Astrocyte (in vitro differentiated cells and primary cell): ENCODE measurements around the gene ASB13. TPM values are rescaled to one million over a fixed set of nuclear protein-coding genes. Genes with fewer than 3 reads are reported as not detected.

Source experiments
- DNase-seq: peaks from one replicate; pipeline ENCODE4 v3.0.0-alpha.2; 2010; ENCODE audit warnings: low read depth
- FAIRE-seq: peaks from 2 replicates; lab custom pipeline; 2011; peaks lifted over from hg19 to GRCh38; lab: Jason Lieb, UNC
- H2AFZ ChIP-seq: 2 replicates; pipeline ENCODE4 v1.6.0; 2012; ENCODE audit warnings: low read depth, low read length, inconsistent platforms
- H3K27ac ChIP-seq: 2 replicates; pipeline ENCODE4 v1.5.1; 2011; ENCODE audit warnings: low read depth, low read length, inconsistent platforms
- H3K27me3 ChIP-seq: 2 replicates; pipeline ENCODE4 v1.6.0; 2011; ENCODE audit warnings: low read length, inconsistent platforms; ENCODE audit not compliant: insufficient read depth
- H3K36me3 ChIP-seq: 2 replicates; pipeline ENCODE4 v1.5.1; 2011; ENCODE audit warnings: low read length, inconsistent platforms; ENCODE audit not compliant: insufficient read depth
- H3K4me1 ChIP-seq: 2 replicates; pipeline ENCODE4 v1.5.1; 2011; ENCODE audit warnings: low read length, inconsistent platforms; ENCODE audit not compliant: insufficient read depth
- H3K4me2 ChIP-seq: 2 replicates; pipeline ENCODE4 v1.6.0; 2012; ENCODE audit warnings: low read length, inconsistent platforms
- H3K4me3 ChIP-seq: 2 replicates; pipeline ENCODE4 v1.5.1; 2011; ENCODE audit warnings: low read depth, mild to moderate bottlenecking, low read length, inconsistent platforms; ENCODE audit not compliant: insufficient read depth
- H3K79me2 ChIP-seq: 2 replicates; pipeline ENCODE4 v1.6.0; 2012; ENCODE audit warnings: mild to moderate bottlenecking, low read length, inconsistent platforms; ENCODE audit not compliant: insufficient read depth
- H3K9ac ChIP-seq: 2 replicates; pipeline ENCODE4 v1.6.0; 2012; ENCODE audit warnings: mild to moderate bottlenecking, low read length, inconsistent platforms
- H3K9me3 ChIP-seq: 2 replicates; pipeline ENCODE4 v1.5.1; 2012; ENCODE audit warnings: low read depth, mild to moderate bottlenecking, low read length, inconsistent platforms; ENCODE audit not compliant: insufficient read depth
- H4K20me1 ChIP-seq: 2 replicates; pipeline ENCODE4 v1.6.0; 2012; ENCODE audit warnings: low read length, inconsistent platforms; ENCODE audit not compliant: insufficient read depth
- H3K27ac Mint-ChIP-seq: one replicate; pipeline ENCODE4 v1.8.0; 2021; ENCODE audit warnings: mild to moderate bottlenecking, mixed read lengths; ENCODE audit not compliant: unreplicated experiment
- H3K27me3 Mint-ChIP-seq: one replicate; pipeline ENCODE4 v1.8.0; 2021; ENCODE audit warnings: low read depth, mixed read lengths; ENCODE audit not compliant: unreplicated experiment
- H3K36me3 Mint-ChIP-seq: one replicate; pipeline ENCODE4 v1.8.0; 2021; ENCODE audit warnings: low read depth, mixed read lengths; ENCODE audit not compliant: unreplicated experiment
- H3K4me1 Mint-ChIP-seq: one replicate; pipeline ENCODE4 v1.8.0; 2021; ENCODE audit warnings: low read depth, mixed read lengths; ENCODE audit not compliant: unreplicated experiment
- H3K4me3 Mint-ChIP-seq: one replicate; pipeline ENCODE4 v1.8.0; 2021; ENCODE audit warnings: mild to moderate bottlenecking, moderate library complexity, mixed read lengths; ENCODE audit not compliant: unreplicated experiment
- H3K9me3 Mint-ChIP-seq: one replicate; pipeline ENCODE4 v1.8.0; 2021; ENCODE audit warnings: mild to moderate bottlenecking, mixed read lengths; ENCODE audit not compliant: unreplicated experiment
- EZH2 ChIP-seq: IDR thresholded peaks from 2 replicates; pipeline ENCODE4 v1.6.1; 2012; ENCODE audit warnings: mild to moderate bottlenecking, low read length, inconsistent platforms; ENCODE audit not compliant: insufficient read depth
- total RNA-seq: library from RNA; stranded (reverse); gene quantifications from 2 replicates; pipeline ENCODE4 v1.2.1, GENCODE V29; 2021
- TF ChIP-seq, protein P1 (sequence below): IDR thresholded peaks from 2 replicates; pipeline ENCODE4 v1.5.1; 2011; ENCODE audit warnings: low read depth, mild to moderate bottlenecking, inconsistent platforms, low read length, moderate library complexity; ENCODE audit not compliant: insufficient read depth

ASB13 gene
- total RNA-seq, 1 donor from 2014 or later: 4.8 TPM

GRCh38 chr10:5606321-5606720, 60.1 kb downstream of the ASB13 start:
- no peak for DNase-seq
- H3K9me3 ChIP-seq: no peaks in the 10 kb centered on the region
- peaks cover 5% of the 10 kb centered on the region for H3K4me1 Mint-ChIP-seq
- no peak overlapping the region for H3K4me2 ChIP-seq
- no peak overlapping the region for H3K27ac Mint-ChIP-seq
- H3K27me3 Mint-ChIP-seq: peaks cover 15% of the 10 kb centered on the region
- H2AFZ ChIP-seq: no peak overlapping the region
- H3K4me3 Mint-ChIP-seq: no peak overlapping the region
- H3K36me3 Mint-ChIP-seq: peaks cover 3% of the 10 kb centered on the region
- no peaks in the 10 kb centered on the region for H3K27me3 ChIP-seq
- no peaks in the 10 kb centered on the region for H3K79me2 ChIP-seq
- no peak overlapping the region for H3K4me3 ChIP-seq
- no peaks in the 10 kb centered on the region for H3K36me3 ChIP-seq
- H3K4me1 ChIP-seq: no peaks in the 10 kb centered on the region
- no peak overlapping the region for H3K27ac ChIP-seq
- TF ChIP-seq EZH2: no peak
- peaks cover 9% of the 10 kb centered on the region for H3K9me3 Mint-ChIP-seq
- no peaks in the 10 kb centered on the region for H4K20me1 ChIP-seq
- no peak for FAIRE-seq
- H3K9ac ChIP-seq: no peak overlapping the region

DNA sequence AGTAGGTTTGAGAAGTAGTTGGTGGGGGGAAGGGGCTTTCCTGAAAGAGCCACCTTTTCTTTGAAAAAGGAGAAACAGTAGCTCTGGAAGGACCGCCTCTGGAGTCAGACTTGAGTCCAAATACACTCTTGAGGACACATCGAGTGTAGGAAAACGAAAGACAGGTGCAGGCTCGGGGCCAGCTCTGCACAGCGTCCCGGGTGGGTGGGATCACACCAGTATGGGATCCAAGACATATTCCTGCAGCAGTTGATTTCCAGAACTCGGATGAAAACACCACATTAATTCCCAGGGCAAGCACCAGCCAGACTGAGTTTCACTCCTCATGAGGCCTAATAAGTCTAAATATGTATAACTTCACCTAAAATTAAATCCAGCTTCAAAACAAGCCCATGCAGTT, 61.4 kb downstream of the ASB13 start:
- DNase-seq: no peak
- Mint-ChIP-seq H3K4me3 (no peak overlapping the region), H3K27ac (no peak overlapping the region), H3K4me1 (peaks cover under 1% of the 10 kb centered on the region), H3K27me3 (peaks cover 15% of the 10 kb centered on the region), H3K36me3 (peaks cover 3% of the 10 kb centered on the region), H3K9me3 (peaks cover 9% of the 10 kb centered on the region)
- H3K4me1 ChIP-seq: no peaks in the 10 kb centered on the region
- H3K9ac ChIP-seq: no peak overlapping the region
- no peaks in the 10 kb centered on the region for H3K27me3 ChIP-seq
- H3K9me3 ChIP-seq: no peaks in the 10 kb centered on the region
- H3K4me2 ChIP-seq: no peak overlapping the region
- no peak overlapping the region for H3K27ac ChIP-seq
- no peak for FAIRE-seq
- H3K79me2 ChIP-seq: no peaks in the 10 kb centered on the region
- H3K36me3 ChIP-seq: no peaks in the 10 kb centered on the region
- no peak overlapping the region for H2AFZ ChIP-seq
- H3K4me3 ChIP-seq: no peak overlapping the region
- H4K20me1 ChIP-seq: no peaks in the 10 kb centered on the region
- no peak for TF ChIP-seq EZH2
- TF ChIP-seq, protein P1, sequence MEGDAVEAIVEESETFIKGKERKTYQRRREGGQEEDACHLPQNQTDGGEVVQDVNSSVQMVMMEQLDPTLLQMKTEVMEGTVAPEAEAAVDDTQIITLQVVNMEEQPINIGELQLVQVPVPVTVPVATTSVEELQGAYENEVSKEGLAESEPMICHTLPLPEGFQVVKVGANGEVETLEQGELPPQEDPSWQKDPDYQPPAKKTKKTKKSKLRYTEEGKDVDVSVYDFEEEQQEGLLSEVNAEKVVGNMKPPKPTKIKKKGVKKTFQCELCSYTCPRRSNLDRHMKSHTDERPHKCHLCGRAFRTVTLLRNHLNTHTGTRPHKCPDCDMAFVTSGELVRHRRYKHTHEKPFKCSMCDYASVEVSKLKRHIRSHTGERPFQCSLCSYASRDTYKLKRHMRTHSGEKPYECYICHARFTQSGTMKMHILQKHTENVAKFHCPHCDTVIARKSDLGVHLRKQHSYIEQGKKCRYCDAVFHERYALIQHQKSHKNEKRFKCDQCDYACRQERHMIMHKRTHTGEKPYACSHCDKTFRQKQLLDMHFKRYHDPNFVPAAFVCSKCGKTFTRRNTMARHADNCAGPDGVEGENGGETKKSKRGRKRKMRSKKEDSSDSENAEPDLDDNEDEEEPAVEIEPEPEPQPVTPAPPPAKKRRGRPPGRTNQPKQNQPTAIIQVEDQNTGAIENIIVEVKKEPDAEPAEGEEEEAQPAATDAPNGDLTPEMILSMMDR: no peak

- TF ChIP-seq EZH2: no peak
- TF ChIP-seq, protein P1: no peak
- H3K27me3 Mint-ChIP-seq: peaks cover 15% of the 10 kb centered on the region
- H3K27ac Mint-ChIP-seq: no peak overlapping the region
- H3K36me3 ChIP-seq: no peaks in the 10 kb centered on the region
- H3K9me3 ChIP-seq: no peaks in the 10 kb centered on the region
- peaks cover 3% of the 10 kb centered on the region for H3K36me3 Mint-ChIP-seq
- no peak overlapping the region for H3K4me3 Mint-ChIP-seq
- no peaks in the 10 kb centered on the region for H4K20me1 ChIP-seq
- H3K27ac ChIP-seq: no peak overlapping the region
- H3K4me3 ChIP-seq: no peak overlapping the region
- FAIRE-seq (no peak), DNase-seq (no peak)
- H3K4me1 Mint-ChIP-seq: no peaks in the 10 kb centered on the region
- H3K9me3 Mint-ChIP-seq: peaks cover 9% of the 10 kb centered on the region
- H3K4me1 ChIP-seq: no peaks in the 10 kb centered on the region
- no peaks in the 10 kb centered on the region for H3K27me3 ChIP-seq
- no peak overlapping the region for H3K4me2 ChIP-seq
- no peaks in the 10 kb centered on the region for H3K79me2 ChIP-seq
- no peak overlapping the region for H2AFZ ChIP-seq
- H3K9ac ChIP-seq: no peak overlapping the region
Measured at GRCh38 chr10:5604236-5604925, 62.0 kb downstream of the ASB13 start.
